GM12864 (cell line): ENCODE data around the gene CLEC4E.
A peak's percentile ranks its signal among the peaks of the same experiment; 100 is the strongest.

Experiments
- DNase-seq: peaks from one replicate; pipeline ENCODE4 v3.0.0-alpha.2; 2011; ENCODE audit warnings: low read depth
- H3K4me3 ChIP-seq: 2 replicates; pipeline ENCODE4 v1.5.1; 2011; ENCODE audit warnings: mild to moderate bottlenecking, low read depth, low read length, control low read depth
- CTCF ChIP-seq: IDR thresholded peaks from 2 replicates; pipeline ENCODE4 v1.5.1; 2011; ENCODE audit warnings: low read depth, mild to moderate bottlenecking, moderate library complexity, low read length, control low read depth, inconsistent platforms; ENCODE audit errors: missing control alignments

The CLEC4E gene

GRCh38 chr12:8564656-8565055, 24.0 kb upstream of the CLEC4E start:
- no peak overlapping the region for H3K4me3 ChIP-seq
- TF ChIP-seq CTCF, result no peak
- no peak for DNase-seq

- no peak for DNase-seq
- no peak overlapping the region for H3K4me3 ChIP-seq
- TF ChIP-seq CTCF, result no peak
Observed at GRCh38 chr12:8563356-8563755, 22.7 kb upstream of the CLEC4E start.

GRCh38 chr12:8562310-8562709, 21.6 kb upstream of the CLEC4E start:
- no peak overlapping the region for H3K4me3 ChIP-seq
- peak; percentile 26 for TF ChIP-seq CTCF
- no peak for DNase-seq

GRCh38 chr12:8561011-8561410, 20.3 kb upstream of the CLEC4E start:
- no peak for DNase-seq
- TF ChIP-seq CTCF, result no peak
- no peak overlapping the region for H3K4me3 ChIP-seq

GRCh38 chr12:8559676-8560075, 19.0 kb upstream of the CLEC4E start:
- no peak overlapping the region for H3K4me3 ChIP-seq
- no peak for TF ChIP-seq CTCF
- no peak for DNase-seq

GRCh38 chr12:8556531-8557097, 15.9 kb upstream of the CLEC4E start:
- no peak for DNase-seq
- H3K4me3 ChIP-seq, result no peak overlapping the region
- TF ChIP-seq CTCF, result no peak

- H3K4me3 ChIP-seq, result no peak overlapping the region
- TF ChIP-seq CTCF, result no peak
- no peak for DNase-seq
Observed at GRCh38 chr12:8554451-8555195, 13.9 kb upstream of the CLEC4E start.
